GM18502 (cell line): ENCODE measurements around the gene PDE4D.

ENCODE experiments used
- ATAC-seq: cut with Tn5 transposase; IDR thresholded peaks from one replicate; pipeline ENCODE4 v1.9.1; 2021; ENCODE audit warnings: mild to moderate bottlenecking; ENCODE audit not compliant: unreplicated experiment, poor library complexity

Gene PDE4D

GRCh38 chr5:59157068-59157467, 736.5 kb downstream of the PDE4D start:
- no peak for ATAC-seq

DNA sequence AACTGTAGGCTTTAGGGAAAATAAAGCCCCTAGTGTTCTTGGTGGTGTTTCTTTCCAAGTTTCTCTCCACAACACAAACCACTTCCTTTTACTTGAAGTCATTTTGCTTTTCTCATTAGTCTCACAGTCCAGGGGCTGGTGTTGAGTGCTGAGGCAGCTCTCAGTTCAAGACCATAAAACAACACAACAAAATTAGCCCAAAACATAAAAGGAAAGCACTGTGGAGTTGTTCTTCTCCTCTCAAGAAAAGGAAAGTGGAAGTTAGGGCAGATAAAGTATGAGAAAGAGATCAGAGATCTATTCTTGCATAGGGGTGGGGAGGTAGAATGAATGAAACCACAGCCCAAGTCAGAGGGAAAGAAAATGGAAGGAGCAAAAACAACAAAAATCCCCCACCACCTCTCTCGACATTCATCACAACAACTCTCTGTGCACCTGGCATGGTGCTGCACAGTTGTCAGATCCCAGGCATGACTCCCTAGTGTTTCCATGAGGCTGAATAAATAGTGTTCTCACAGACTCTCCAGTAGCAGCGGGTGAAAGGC, 740.8 kb downstream of the PDE4D start:
- ATAC-seq, result no peak

DNA sequence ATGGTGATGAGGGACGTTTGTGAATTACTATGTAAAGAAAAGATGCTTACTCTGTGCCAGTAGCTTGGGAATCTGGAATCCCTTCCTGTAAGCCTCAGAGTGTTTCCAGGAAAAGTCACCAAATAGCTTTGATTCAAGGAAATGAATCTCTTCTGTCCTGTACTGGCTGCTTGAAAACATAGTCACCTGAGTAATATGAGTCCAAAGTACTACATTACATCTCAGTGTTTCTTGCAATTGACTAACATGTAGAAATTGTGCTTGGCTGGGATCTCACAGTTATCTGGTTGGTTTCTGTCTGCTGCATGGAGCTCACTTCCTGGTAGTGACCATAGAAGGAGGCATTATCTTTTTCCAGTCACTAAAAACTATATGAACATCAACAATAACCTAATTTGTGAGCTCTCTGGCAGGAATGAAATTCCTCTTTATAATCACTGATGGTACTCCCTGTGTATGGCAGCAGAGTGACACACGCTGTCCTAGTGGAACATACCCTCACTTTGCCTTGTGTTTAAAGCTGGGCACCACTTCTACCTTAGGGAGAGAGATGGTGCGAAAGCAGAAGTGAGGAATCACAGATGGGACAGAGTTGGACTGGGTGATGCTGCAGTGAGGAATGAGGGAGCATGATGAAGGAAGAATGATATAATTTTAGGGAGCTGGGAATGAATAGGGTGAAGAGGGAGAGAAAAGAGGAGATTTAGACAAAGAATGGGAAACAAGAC, 742.2 kb downstream of the PDE4D start:
- ATAC-seq, result no peak

DNA sequence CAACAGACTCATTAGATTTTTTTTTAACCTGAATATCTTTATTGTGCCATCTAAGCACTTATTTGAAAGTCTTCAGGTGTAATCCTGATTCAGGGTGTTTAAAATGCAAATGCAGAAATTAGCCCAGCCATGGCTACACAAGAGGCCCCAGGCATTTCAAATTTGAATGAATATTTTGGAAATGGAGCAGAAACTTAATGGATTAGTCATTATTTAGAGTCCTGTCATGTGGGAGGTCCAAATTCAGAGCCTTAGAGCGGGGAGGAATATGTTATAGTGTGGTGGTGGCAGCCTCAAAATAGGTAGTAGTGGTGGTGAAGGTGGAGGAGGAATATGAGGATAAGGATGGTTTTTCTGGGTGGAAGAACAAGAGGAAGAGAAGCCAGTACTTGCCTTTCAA, 743.7 kb downstream of the PDE4D start:
- no peak for ATAC-seq

- no peak for ATAC-seq
These were observed 744.3 kb downstream of the PDE4D start for GRCh38 chr5:59149271-59149670.

- ATAC-seq, result no peak
These were observed 746.8 kb downstream of the PDE4D start for GRCh38 chr5:59146729-59147128.

DNA sequence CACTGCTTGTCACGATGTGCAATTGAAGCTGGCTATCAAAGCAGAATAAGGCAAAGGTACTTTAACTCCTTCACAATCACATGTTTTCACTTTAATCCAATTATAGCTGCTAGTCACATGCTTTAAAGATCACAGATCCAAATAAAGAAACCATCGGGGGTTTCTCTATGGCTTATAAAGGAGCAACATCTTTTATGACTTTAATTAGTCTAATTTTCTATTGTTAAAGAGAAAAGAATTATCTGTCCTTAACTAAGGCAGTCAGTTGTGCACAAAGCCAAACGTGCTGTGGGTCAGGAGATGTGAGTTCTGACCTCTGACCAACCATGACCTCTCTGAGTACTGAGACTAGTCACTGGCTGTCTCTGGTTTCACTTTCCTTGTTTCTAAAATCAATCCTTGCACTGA, 749.6 kb downstream of the PDE4D start:
- ATAC-seq, result peak; percentile 93

DNA sequence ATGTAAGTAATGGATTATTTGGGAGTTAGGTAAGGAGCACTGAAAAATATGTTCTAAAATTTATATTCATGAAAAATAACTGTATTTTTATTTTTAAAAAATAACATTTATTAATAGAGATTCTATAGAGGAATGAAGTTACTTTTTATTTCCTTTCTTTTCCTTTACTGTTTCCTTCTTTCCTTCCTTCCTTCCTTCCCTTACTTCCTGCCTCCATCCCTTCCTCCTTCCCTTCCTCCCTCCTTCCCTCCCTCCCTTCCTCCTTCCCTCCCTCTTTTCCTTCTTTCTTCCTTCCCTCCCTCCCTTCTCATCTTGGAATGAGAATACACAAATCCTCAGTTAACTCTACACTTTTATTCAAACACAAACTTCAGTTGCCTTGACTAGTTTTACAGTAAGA, 750.6 kb downstream of the PDE4D start:
- ATAC-seq, result no peak

- ATAC-seq, result no peak
These were observed 751.4 kb downstream of the PDE4D start for GRCh38 chr5:59142138-59142537.

DNA sequence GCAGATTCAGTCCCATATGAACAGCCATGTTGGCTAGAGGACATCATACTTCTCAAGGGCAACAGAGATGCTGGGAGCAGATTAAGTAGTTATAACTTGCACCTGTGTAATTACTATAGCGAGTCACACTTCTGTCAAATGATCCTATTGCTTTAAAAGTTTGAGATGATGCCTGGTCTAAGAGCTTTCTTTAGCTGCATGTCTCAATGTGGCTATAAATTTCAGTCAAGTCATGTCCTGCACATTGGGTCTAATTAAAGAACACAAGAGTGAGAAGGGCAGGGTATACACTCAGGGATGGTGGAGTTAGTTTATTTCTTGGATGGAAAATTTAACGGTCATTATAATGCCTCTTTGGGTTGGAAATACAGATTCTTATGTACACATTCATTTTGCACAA, 753.4 kb downstream of the PDE4D start:
- no peak for ATAC-seq

GRCh38 chr5:59139695-59140094, 753.8 kb downstream of the PDE4D start:
- ATAC-seq, result no peak

- ATAC-seq, result no peak
These were observed 755.0 kb downstream of the PDE4D start for GRCh38 chr5:59138509-59138908.

DNA sequence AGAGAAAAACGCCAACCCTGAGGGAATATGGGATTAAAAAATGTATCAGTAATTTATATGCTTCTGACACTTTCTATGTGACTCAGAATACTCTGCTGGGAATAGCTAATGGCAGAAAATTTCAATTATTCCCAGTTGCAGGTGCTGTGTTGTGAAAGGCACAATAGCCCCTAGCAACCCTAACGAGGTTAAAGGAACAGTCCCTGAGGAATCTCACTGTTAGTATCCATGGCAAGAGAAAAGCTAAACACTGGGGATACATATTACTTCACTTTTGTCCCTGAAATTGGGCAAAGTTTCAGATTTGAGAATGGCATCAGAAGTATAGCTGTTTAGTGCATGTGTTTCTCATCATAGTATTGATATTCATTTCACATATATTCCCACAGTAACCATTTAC, 755.7 kb downstream of the PDE4D start:
- ATAC-seq, result no peak

DNA sequence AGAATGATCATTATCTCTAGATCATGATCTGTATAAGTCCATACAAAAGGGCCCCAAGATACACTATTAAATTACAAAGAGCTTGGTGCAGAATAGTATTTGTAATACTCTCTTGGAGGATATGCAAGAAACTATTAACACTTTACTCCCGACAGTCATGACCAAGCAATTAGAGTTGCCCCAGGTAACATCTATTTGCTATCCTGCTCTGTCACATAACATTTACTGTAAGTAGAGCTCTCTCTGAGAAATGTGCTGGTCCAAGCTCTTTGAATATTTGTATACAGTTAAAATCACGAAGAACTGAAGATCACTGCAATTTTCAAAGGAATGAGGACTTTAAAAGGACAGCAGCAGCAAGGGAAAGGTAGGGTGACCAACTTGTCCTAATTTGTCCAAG, 757.0 kb downstream of the PDE4D start:
- no peak for ATAC-seq

GRCh38 chr5:59134471-59135163, 758.9 kb downstream of the PDE4D start:
- no peak for ATAC-seq

DNA sequence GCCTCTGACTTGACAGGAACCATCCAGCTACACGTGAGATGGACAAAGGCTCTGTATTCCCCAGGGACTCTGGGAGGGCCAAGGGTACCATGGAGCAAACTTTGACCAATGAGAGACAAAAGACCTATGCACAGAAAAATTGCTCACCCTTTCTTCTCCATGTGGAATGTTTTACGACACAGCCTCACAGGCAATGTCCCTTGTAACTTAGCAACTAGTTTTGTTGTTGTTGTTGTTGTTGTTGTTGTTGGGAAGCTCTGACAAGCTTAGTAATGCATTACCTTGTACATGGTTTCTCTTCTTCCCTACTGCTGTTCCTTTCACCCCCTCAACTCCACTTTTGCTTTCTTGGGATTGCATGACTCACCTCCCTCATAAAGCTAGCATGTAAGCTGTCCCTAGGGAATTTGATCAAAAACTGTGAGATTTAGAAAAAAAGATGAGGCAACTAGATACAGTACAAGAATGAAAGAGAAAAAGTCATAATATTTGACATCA, 759.7 kb downstream of the PDE4D start:
- no peak for ATAC-seq

- ATAC-seq, result no peak
These were observed 761.4 kb downstream of the PDE4D start for GRCh38 chr5:59132131-59132530.

- ATAC-seq, result no peak
These were observed 763.1 kb downstream of the PDE4D start for GRCh38 chr5:59130431-59130830.

GRCh38 chr5:59128646-59129290, 764.8 kb downstream of the PDE4D start:
- ATAC-seq, result no peak

GRCh38 chr5:59126708-59127573, 766.6 kb downstream of the PDE4D start:
- ATAC-seq, result no peak
